ENCODE results near the gene PRDX3.

The PRDX3 gene

GRCh38 chr10:119209035-119209735 is 30.6 kb upstream of the PRDX3 start:
- peak overlapping the region; percentile 81 for H3K9ac ChIP-seq (ENCODE audit: insufficient read length)
- peak overlapping the region; percentile 86 for H3K4me3 ChIP-seq
- no peak for DNase-seq (ENCODE audit: low read depth, low spot score)
- no peaks in the 10 kb centered on the region for H3K9me3 ChIP-seq (ENCODE audit: low read depth, low read length)
- TF ChIP-seq POLR2AphosphoS5 (IDR thresholded peaks at IDR 0.05; ENCODE audit: borderline replicate concordance, low read depth, low read length) = 0 out of 2 replicates have a peak, but pooled peaks have one; percentile 8
- TF ChIP-seq EZH2 (IDR thresholded peaks at IDR 0.05) = no peak
- TF ChIP-seq FOXP2 (optimal IDR thresholded peaks at IDR 0.05; ENCODE audit: control extremely low read depth, extremely low read length, insufficient read depth) = no peak
- H3K36me3 ChIP-seq (ENCODE audit: insufficient read depth, low read length) = peaks cover 4% of the 10 kb centered on the region; the same call in 1 of the 2 replicates
- H3K27ac ChIP-seq = peak overlapping the region; percentile 88

GRCh38 chr10:119208553-119208940 is 29.9 kb upstream of the PRDX3 start:
- Histone ChIP-seq H3K9me3 (ENCODE audit: low read depth, low read length) (no peaks in the 10 kb centered on the region), H3K36me3 (ENCODE audit: insufficient read depth, low read length) (peaks cover 4% of the 10 kb centered on the region; the same call in 1 of the 2 replicates), H3K9ac (ENCODE audit: insufficient read length) (peak overlapping the region; percentile 81), H3K27ac (peak overlapping the region; percentile 31), H3K4me3 (peak overlapping the region; percentile 86)
- TF ChIP-seq EZH2 (IDR thresholded peaks at IDR 0.05) = no peak
- no peak for TF ChIP-seq POLR2AphosphoS5 (IDR thresholded peaks at IDR 0.05; ENCODE audit: borderline replicate concordance, low read depth, low read length)
- TF ChIP-seq FOXP2 (optimal IDR thresholded peaks at IDR 0.05; ENCODE audit: control extremely low read depth, extremely low read length, insufficient read depth) = no peak
- DNase-seq (ENCODE audit: low read depth, low spot score) = no peak

DNA sequence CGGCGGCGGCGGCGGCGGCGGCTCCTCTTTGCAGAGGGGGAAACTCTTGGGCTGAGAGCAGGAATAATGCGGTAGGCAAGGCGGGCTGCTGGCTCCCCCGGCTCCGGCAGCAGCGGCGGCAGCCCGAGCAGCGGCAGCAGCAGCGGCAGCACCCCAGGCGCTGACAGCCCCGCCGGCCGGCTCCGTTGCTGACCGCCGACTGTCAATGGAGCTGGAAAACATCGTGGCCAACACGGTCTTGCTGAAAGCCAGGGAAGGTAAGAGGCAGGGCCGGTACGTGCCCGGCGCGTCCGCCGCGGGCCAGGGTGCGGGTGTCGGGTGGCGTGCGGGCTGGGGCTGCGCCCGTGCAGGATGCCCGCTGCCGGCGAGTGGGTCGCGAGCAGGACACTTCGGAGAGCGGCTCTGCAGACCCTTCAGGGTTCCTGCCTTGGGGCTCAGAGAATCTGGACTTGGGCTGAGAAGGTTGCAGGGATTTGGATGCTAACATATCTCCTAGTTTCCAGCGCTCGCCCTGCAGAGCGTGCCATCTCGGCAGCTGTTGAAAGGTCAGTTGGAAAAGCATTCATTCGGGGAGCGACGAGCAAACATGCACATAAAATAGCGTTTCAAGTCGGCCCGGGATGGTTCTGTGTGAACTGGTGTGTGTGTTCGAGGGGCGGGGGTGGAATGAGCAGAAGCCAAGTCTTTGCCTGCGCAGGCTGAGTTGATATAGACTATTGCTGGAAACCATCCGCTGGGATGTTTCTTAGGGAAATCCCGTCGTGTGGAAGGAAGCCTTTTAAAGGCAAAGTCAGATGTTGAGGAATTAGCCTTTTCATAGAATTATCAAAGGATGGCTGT is 29.3 kb upstream of the PRDX3 start:
- Histone ChIP-seq H3K4me3 (peak overlapping the region; percentile 86), H3K9ac (ENCODE audit: insufficient read length) (peak overlapping the region; percentile 81), H3K9me3 (ENCODE audit: low read depth, low read length) (no peaks in the 10 kb centered on the region), H3K27ac (peak overlapping the region; percentile 31; the same call in 1 of the 2 replicates), H3K36me3 (ENCODE audit: insufficient read depth, low read length) (peaks cover 4% of the 10 kb centered on the region; the same call in 1 of the 2 replicates)
- TF ChIP-seq EZH2 (IDR thresholded peaks at IDR 0.05) (no peak), FOXP2 (optimal IDR thresholded peaks at IDR 0.05; ENCODE audit: control extremely low read depth, extremely low read length, insufficient read depth) (no peak), POLR2AphosphoS5 (IDR thresholded peaks at IDR 0.05; ENCODE audit: borderline replicate concordance, low read depth, low read length) (no peak)
- DNase-seq (ENCODE audit: low read depth, low spot score) = no peak

DNA sequence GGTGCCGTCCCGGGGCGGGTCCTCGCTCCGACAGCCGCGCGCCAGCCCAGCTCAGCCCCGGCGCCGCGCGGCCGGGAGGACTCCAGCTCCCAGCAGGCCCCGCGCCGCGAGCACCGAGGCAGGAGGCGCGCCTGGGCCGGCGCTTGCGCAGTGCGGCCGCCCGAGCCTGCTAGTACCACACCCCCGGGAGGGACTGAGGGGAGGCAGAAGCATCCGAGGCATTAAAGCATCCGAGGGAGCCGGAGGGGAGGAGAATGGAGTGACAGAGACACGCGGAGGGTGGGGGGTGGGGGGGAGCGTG is 28.7 kb upstream of the PRDX3 start, which contains the start of gene GRK5:
TSS of gene GRK5 (plus strand) at position 206 of the 301 bp plus-strand sequence. CDS start 347 bp downstream, outside the sequence.
- Histone ChIP-seq H3K4me3 (peak within 1 kb of the TSS; percentile 86), H3K27ac (peak within 1 kb of the TSS; percentile 78)

GRCh38 chr10:119206603-119207365 is 28.2 kb upstream of the PRDX3 start:
- H3K9me3 ChIP-seq (ENCODE audit: low read depth, low read length) = no peaks in the 10 kb centered on the region
- TF ChIP-seq EZH2 (IDR thresholded peaks at IDR 0.05) (no peak), POLR2AphosphoS5 (IDR thresholded peaks at IDR 0.05; ENCODE audit: borderline replicate concordance, low read depth, low read length) (no peak), FOXP2 (optimal IDR thresholded peaks at IDR 0.05; ENCODE audit: control extremely low read depth, extremely low read length, insufficient read depth) (no peak)
- H3K4me3 ChIP-seq = peak overlapping the region; percentile 76
- DNase-seq (ENCODE audit: low read depth, low spot score) = no peak
- H3K9ac ChIP-seq (ENCODE audit: insufficient read length) = peak overlapping the region; percentile 76
- H3K27ac ChIP-seq = peak overlapping the region; percentile 78
- H3K36me3 ChIP-seq (ENCODE audit: insufficient read depth, low read length) = no peaks in the 10 kb centered on the region

More for the DNA sequence above, 28.7 kb upstream of the PRDX3 start, which contains the start of gene GRK5:
- H3K36me3 ChIP-seq (ENCODE audit: insufficient read depth, low read length) = no peaks in the 10 kb centered on the region
- TF ChIP-seq FOXP2 (optimal IDR thresholded peaks at IDR 0.05; ENCODE audit: control extremely low read depth, extremely low read length, insufficient read depth) (no peak), POLR2AphosphoS5 (IDR thresholded peaks at IDR 0.05; ENCODE audit: borderline replicate concordance, low read depth, low read length) (peak; percentile 40; the same call in 1 of the 2 replicates), EZH2 (IDR thresholded peaks at IDR 0.05) (no peak)
- peak within 1 kb of the TSS; percentile 81 for H3K9ac ChIP-seq (ENCODE audit: insufficient read length)
- H3K9me3 ChIP-seq (ENCODE audit: low read depth, low read length) = no peaks in the 10 kb centered on the region
- DNase-seq (ENCODE audit: low read depth, low spot score) = peak; percentile 55

DNA sequence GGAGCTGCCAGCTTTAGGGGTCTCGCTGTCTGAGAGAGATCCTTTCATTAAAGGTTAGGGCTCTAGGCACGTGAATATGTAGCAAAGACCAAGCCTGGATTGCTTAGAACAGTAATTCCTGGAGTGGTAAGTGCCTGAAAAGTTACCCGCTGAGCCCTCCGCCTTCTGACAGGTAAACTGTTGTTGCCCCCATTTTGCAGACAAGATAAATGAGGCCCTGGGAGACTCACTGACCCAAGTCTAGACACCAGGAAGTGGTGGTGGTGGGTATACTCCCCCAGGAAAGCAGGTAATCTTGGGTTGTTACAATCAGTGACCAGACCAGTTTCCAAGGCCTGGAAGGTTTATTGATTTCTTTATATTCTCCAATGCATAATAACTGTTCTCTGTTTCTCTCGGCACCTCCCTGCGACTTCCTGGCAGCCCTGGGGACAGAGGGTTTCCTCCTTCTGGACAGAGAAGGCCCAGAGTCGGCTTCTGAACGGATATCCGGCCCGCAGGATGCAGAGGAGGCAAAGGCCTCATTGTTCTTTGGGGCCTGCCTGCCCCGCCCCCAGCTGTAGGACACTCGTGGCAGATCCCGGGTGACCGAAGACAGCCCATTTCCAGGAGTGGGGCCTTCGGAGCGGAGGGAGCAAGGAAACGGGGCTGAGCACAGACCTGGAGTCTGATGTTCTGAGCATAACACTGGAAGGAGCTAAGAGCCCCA is 27.4 kb upstream of the PRDX3 start:
- H3K27ac ChIP-seq = peak overlapping the region; percentile 78
- H3K9ac ChIP-seq (ENCODE audit: insufficient read length) = peak overlapping the region; percentile 76
- no peaks in the 10 kb centered on the region for H3K9me3 ChIP-seq (ENCODE audit: low read depth, low read length)
- H3K4me3 ChIP-seq = peak overlapping the region; percentile 76
- no peaks in the 10 kb centered on the region for H3K36me3 ChIP-seq (ENCODE audit: insufficient read depth, low read length)
- no peak for DNase-seq (ENCODE audit: low read depth, low spot score)
- TF ChIP-seq EZH2 (IDR thresholded peaks at IDR 0.05) = no peak
- no peak for TF ChIP-seq FOXP2 (optimal IDR thresholded peaks at IDR 0.05; ENCODE audit: control extremely low read depth, extremely low read length, insufficient read depth)
- no peak for TF ChIP-seq POLR2AphosphoS5 (IDR thresholded peaks at IDR 0.05; ENCODE audit: borderline replicate concordance, low read depth, low read length)

GRCh38 chr10:119203006-119203405 is 24.4 kb upstream of the PRDX3 start:
- DNase-seq (ENCODE audit: low read depth, low spot score) = no peak
- H3K27ac ChIP-seq = peak overlapping the region; percentile 50; the same call in 1 of the 2 replicates
- no peaks in the 10 kb centered on the region for H3K9me3 ChIP-seq (ENCODE audit: low read depth, low read length)
- H3K36me3 ChIP-seq (ENCODE audit: insufficient read depth, low read length) = no peaks in the 10 kb centered on the region
- no peak for TF ChIP-seq POLR2AphosphoS5 (IDR thresholded peaks at IDR 0.05; ENCODE audit: borderline replicate concordance, low read depth, low read length)
- no peak for TF ChIP-seq EZH2 (IDR thresholded peaks at IDR 0.05)
- no peak for TF ChIP-seq FOXP2 (optimal IDR thresholded peaks at IDR 0.05; ENCODE audit: control extremely low read depth, extremely low read length, insufficient read depth)
- H3K9ac ChIP-seq (ENCODE audit: insufficient read length) = no peak overlapping the region
- no peak overlapping the region for H3K4me3 ChIP-seq

Measured in SK-N-MC (cell line).